H1 (cell line): ENCODE measurements around the gene MBOAT2.

Source experiments
- BRCA1 ChIP-seq: IDR thresholded peaks from 2 replicates; pipeline ENCODE4 v1.6.1; 2012; ENCODE audit warnings: low read depth, low read length, improper control_type of control experiment
- CEBPB ChIP-seq: IDR thresholded peaks from 2 replicates; pipeline ENCODE4 v1.6.1; 2012; ENCODE audit warnings: low read depth, low read length
- CTCF ChIP-seq, 3 experiments: IDR thresholded peaks; 1 replicate in 2 of 3; 2 replicates in 1 of 3; pipeline versions ENCODE4 v1.5.1 to v1.6.1; 2011; ENCODE audit warnings: low read length in 3 of 3, mild to moderate bottlenecking in 3 of 3, inconsistent platforms in 2 of 3, low read depth in 1 of 3, moderate library complexity in 1 of 3; ENCODE audit not compliant: insufficient read depth in 1 of 3; ENCODE audit errors: control extremely low read depth in 1 of 3
- EZH2 ChIP-seq: fragments of 200-600 bp; sonication (generic); IDR thresholded peaks from 2 replicates; pipeline ENCODE4 v1.7.1; 2012; ENCODE audit warnings: low read depth, mild to moderate bottlenecking, moderate library complexity, low read length, inconsistent platforms; ENCODE audit not compliant: severe bottlenecking
- GTF2F1 ChIP-seq: IDR thresholded peaks from 2 replicates; pipeline ENCODE4 v1.6.1; 2012; ENCODE audit warnings: low read depth, low read length, improper control_type of control experiment, borderline replicate concordance
- JUND ChIP-seq: IDR thresholded peaks from 2 replicates; pipeline ENCODE4 v1.6.1; 2011; ENCODE audit warnings: mild to moderate bottlenecking, improper control_type of control experiment, low read length
- KDM5A ChIP-seq: fragments of 200-600 bp; IDR thresholded peaks from 2 replicates; pipeline ENCODE4 v1.7.1; 2012; ENCODE audit warnings: mild to moderate bottlenecking, low read length, inconsistent platforms, mixed read lengths
- PHF8 ChIP-seq: fragments of 200-600 bp; sonication (generic); conservative IDR thresholded peaks from 2 replicates; pipeline ENCODE4 v1.7.1; 2012; ENCODE audit warnings: low read depth, mild to moderate bottlenecking, inconsistent platforms, low read length, moderate library complexity
- POLR2A ChIP-seq, 2 experiments: IDR thresholded peaks; 1 replicate in 1 of 2; 2 replicates in 1 of 2; pipeline ENCODE4 v1.6.1; 2011; ENCODE audit warnings: low read depth in 2 of 2, low read length in 2 of 2, mild to moderate bottlenecking in 2 of 2; ENCODE audit errors: control extremely low read depth in 1 of 2
- POLR2AphosphoS5 ChIP-seq: IDR thresholded peaks from 2 replicates; pipeline ENCODE4 v1.6.1; 2011; ENCODE audit warnings: low read depth, low read length
- RFX5 ChIP-seq: IDR thresholded peaks from 2 replicates; pipeline ENCODE4 v1.6.1; 2011; ENCODE audit warnings: low read depth, low read length, improper control_type of control experiment, borderline replicate concordance
- SIN3A ChIP-seq, 2 experiments: IDR thresholded peaks in 1 of 2; conservative IDR thresholded peaks in 1 of 2; 2 replicates each; pipeline ENCODE4 v1.6.1; 2011 to 2012; ENCODE audit warnings: low read length in 2 of 2, improper control_type of control experiment in 1 of 2, low read depth in 1 of 2, mild to moderate bottlenecking in 1 of 2
- TAF7 ChIP-seq: optimal IDR thresholded peaks from 2 replicates; pipeline ENCODE3; 2011; ENCODE audit warnings: low read depth, mild to moderate bottlenecking, inconsistent platforms, low read length, moderate library complexity, borderline replicate concordance

- no peak for TF ChIP-seq KDM5A
- TF ChIP-seq SIN3A (conservative IDR thresholded peaks at IDR 0.05 in 1 of 2, IDR thresholded peaks at IDR 0.05 in 1 of 2; ENCODE audit: low read depth in 1 of 2, low read length in 2 of 2), result no peak
- no peak for TF ChIP-seq GTF2F1
- no peak for TF ChIP-seq JUND
- TF ChIP-seq CEBPB, result no peak
- TF ChIP-seq EZH2, result no peak
- TF ChIP-seq RFX5, result no peak
- TF ChIP-seq POLR2A (IDR thresholded peaks at IDR 0.05; ENCODE audit: control extremely low read depth in 1 of 2, low read depth in 2 of 2, low read length in 2 of 2), result no peak
- no peak for TF ChIP-seq CTCF (IDR thresholded peaks at IDR 0.05; ENCODE audit: control extremely low read depth in 1 of 3, insufficient read depth in 1 of 3, low read depth in 1 of 3, low read length in 3 of 3)
- no peak for TF ChIP-seq POLR2AphosphoS5
- TF ChIP-seq PHF8, result no peak
- no peak for TF ChIP-seq TAF7
- no peak for TF ChIP-seq BRCA1
Observed at GRCh38 chr2:8980096-8980495, 23.4 kb downstream of the MBOAT2 start.
